DOHH2 (cell line): Measurements from ENCODE around the gene JCAD.

Experiments used
- H3F3A ChIP-seq: fragments of 200-600 bp; sonication (generic), shearing (Covaris generic); 2 replicates; pipeline ENCODE4 v1.6.0; 2016; ENCODE audit warnings: antibody characterized with exemption, mild to moderate bottlenecking; ENCODE audit not compliant: control insufficient read depth, insufficient read depth
- H3K27ac ChIP-seq: fragments of 200-600 bp; sonication (generic); 2 replicates; pipeline ENCODE4 v1.5.1; 2014; ENCODE audit warnings: low read depth, mild to moderate bottlenecking, low read length, moderate library complexity
- H3K27me3 ChIP-seq: fragments of 200-600 bp; sonication (generic); 2 replicates; pipeline ENCODE4 v1.6.1; 2014; ENCODE audit warnings: mild to moderate bottlenecking, low read length, mixed read lengths; ENCODE audit not compliant: control insufficient read depth
- H3K36me3 ChIP-seq: fragments of 200-600 bp; sonication (generic); 2 replicates; pipeline ENCODE4 v1.6.1; 2014; ENCODE audit warnings: mild to moderate bottlenecking, low read length, moderate library complexity, mixed read lengths; ENCODE audit not compliant: control insufficient read depth
- H3K4me1 ChIP-seq: fragments of 200-600 bp; sonication (generic); 2 replicates; pipeline ENCODE4 v1.6.1; 2014; ENCODE audit warnings: mild to moderate bottlenecking, low read length, mixed read lengths; ENCODE audit not compliant: control insufficient read depth
- H3K4me2 ChIP-seq: fragments of 200-600 bp; sonication (generic); 2 replicates; pipeline ENCODE4 v1.6.0; 2014; ENCODE audit warnings: mild to moderate bottlenecking, low read length, moderate library complexity
- H3K4me3 ChIP-seq: fragments of 200-600 bp; sonication (generic); 2 replicates; pipeline ENCODE4 v1.5.1; 2014; ENCODE audit warnings: mild to moderate bottlenecking, low read length, mixed read lengths
- H3K79me2 ChIP-seq: fragments of 200-600 bp; sonication (generic); 2 replicates; pipeline ENCODE4 v1.6.1; 2014; ENCODE audit warnings: mild to moderate bottlenecking, low read length, mixed read lengths; ENCODE audit not compliant: control insufficient read depth
- H3K9me2 ChIP-seq: fragments of 200-600 bp; sonication (generic); replicated peaks from 2 replicates; pipeline ENCODE4 v1.6.1; 2014; ENCODE audit warnings: mild to moderate bottlenecking, low read length, mixed read lengths; ENCODE audit not compliant: control insufficient read depth
- H3K9me3 ChIP-seq: fragments of 200-600 bp; sonication (generic); 2 replicates; pipeline ENCODE4 v1.6.1; 2014; ENCODE audit warnings: antibody characterized with exemption, low read length, mixed read lengths; ENCODE audit not compliant: control insufficient read depth, insufficient read depth
- H4K20me1 ChIP-seq: fragments of 200-600 bp; sonication (generic); 2 replicates; pipeline ENCODE4 v1.6.0; 2014; ENCODE audit warnings: low read depth, mild to moderate bottlenecking, antibody characterized with exemption, low read length, moderate library complexity; ENCODE audit not compliant: control insufficient read depth, insufficient read depth
- EZH2phosphoT487 ChIP-seq: fragments of 200-600 bp; sonication (generic); IDR thresholded peaks from 2 replicates; pipeline ENCODE4 v1.6.1; 2017; ENCODE audit warnings: borderline replicate concordance, mild to moderate bottlenecking, antibody characterized with exemption, low read length, moderate library complexity, mixed read lengths
- TF ChIP-seq, protein P1 (sequence below): fragments of 200-600 bp; sonication (generic); IDR thresholded peaks from one replicate; pipeline ENCODE4 v1.5.1; 2014; ENCODE audit warnings: antibody characterized with exemption, mild to moderate bottlenecking, low read depth, low read length; ENCODE audit not compliant: poor library complexity, severe bottlenecking

The JCAD gene

DNA sequence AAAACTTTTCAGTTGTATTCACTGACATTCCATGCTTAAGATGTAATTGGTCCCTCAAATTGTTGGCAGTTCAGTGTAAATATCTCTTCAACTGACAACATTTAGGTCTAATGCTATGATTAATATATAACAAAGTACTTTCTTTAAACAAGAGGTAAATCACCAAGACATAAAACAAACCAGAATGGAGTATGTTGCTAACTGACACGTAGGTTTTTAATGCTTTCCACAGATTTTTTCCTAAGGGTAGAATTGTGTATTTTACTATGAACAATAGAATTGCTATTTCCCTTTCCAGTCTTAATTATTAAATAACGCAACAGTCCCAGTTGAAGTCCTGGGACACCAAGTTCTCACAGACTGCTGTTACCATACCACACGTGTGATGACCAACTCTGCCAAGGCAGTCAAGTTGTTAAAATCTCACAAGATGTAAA is 4.1 kb downstream of the JCAD start:
- Histone ChIP-seq H4K20me1 (no peaks in the 10 kb centered on the region), H3K9me3 (no peaks in the 10 kb centered on the region), H3K27ac (no peak overlapping the region), H3K4me1 (no peaks in the 10 kb centered on the region), H3K27me3 (peaks cover 9% of the 10 kb centered on the region; the same call in 1 of the 2 replicates), H3F3A (no peaks in the 10 kb centered on the region), H3K79me2 (no peaks in the 10 kb centered on the region), H3K9me2 (no peaks in the 10 kb centered on the region), H3K4me3 (no peak overlapping the region), H3K36me3 (no peaks in the 10 kb centered on the region), H3K4me2 (no peak overlapping the region)
- TF ChIP-seq, protein P1, sequence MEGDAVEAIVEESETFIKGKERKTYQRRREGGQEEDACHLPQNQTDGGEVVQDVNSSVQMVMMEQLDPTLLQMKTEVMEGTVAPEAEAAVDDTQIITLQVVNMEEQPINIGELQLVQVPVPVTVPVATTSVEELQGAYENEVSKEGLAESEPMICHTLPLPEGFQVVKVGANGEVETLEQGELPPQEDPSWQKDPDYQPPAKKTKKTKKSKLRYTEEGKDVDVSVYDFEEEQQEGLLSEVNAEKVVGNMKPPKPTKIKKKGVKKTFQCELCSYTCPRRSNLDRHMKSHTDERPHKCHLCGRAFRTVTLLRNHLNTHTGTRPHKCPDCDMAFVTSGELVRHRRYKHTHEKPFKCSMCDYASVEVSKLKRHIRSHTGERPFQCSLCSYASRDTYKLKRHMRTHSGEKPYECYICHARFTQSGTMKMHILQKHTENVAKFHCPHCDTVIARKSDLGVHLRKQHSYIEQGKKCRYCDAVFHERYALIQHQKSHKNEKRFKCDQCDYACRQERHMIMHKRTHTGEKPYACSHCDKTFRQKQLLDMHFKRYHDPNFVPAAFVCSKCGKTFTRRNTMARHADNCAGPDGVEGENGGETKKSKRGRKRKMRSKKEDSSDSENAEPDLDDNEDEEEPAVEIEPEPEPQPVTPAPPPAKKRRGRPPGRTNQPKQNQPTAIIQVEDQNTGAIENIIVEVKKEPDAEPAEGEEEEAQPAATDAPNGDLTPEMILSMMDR = no peak
- TF ChIP-seq EZH2phosphoT487 = no peak

DNA sequence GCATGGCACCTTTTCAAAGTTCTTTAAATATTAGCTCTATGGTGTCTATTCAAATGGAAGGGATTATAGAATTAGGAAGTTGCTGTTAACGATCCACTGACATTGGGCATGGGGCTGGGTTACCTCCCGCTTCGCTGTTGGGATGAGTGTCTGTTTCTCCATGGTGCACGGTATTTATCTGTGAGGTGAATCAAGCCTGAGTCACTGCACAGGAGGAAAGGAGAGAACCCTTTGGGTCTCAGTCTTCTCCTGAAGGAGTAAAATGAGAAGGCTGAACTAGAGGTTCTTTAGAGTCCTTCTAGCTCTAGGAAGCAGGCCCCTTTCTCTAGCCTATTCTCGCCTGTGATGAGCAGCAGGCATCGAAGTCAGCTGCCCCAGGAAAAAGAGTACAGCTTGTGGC is 7.3 kb downstream of the JCAD start:
- Histone ChIP-seq H3K79me2 (no peaks in the 10 kb centered on the region), H3K27ac (no peak overlapping the region), H3K9me2 (no peaks in the 10 kb centered on the region), H3K4me3 (no peak overlapping the region), H3K9me3 (no peaks in the 10 kb centered on the region), H3K4me1 (no peaks in the 10 kb centered on the region), H3K27me3 (peaks cover 27% of the 10 kb centered on the region), H3K36me3 (no peaks in the 10 kb centered on the region), H3F3A (no peaks in the 10 kb centered on the region), H4K20me1 (no peaks in the 10 kb centered on the region), H3K4me2 (no peak overlapping the region)
- TF ChIP-seq, protein P1 = no peak
- no peak for TF ChIP-seq EZH2phosphoT487

DNA sequence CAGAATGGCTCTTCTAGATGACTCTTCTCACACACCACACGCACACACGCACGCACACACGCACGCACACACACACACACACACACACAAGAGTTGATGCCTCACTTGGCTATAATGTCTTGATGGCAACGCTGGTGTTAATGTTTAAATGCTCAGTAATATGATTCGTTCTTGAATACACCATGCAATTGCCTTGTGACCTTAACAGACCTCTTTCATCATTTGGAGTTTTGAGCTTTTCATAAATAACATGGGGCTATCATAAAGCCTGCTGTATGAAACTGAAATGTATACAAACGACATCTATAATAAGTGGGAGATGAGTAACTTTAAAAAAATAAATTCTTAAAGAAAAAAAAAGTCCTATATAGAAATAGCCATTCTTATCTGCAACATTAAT is 8.2 kb downstream of the JCAD start:
- H3K36me3 ChIP-seq = no peaks in the 10 kb centered on the region
- no peaks in the 10 kb centered on the region for H3K9me2 ChIP-seq
- H3K79me2 ChIP-seq = no peaks in the 10 kb centered on the region
- H4K20me1 ChIP-seq = no peaks in the 10 kb centered on the region
- H3F3A ChIP-seq = no peaks in the 10 kb centered on the region
- peaks cover 30% of the 10 kb centered on the region for H3K27me3 ChIP-seq
- H3K4me2 ChIP-seq = no peak overlapping the region
- H3K9me3 ChIP-seq = no peaks in the 10 kb centered on the region
- no peaks in the 10 kb centered on the region for H3K4me1 ChIP-seq
- no peak for TF ChIP-seq EZH2phosphoT487
- TF ChIP-seq, protein P1 = no peak
- H3K4me3 ChIP-seq = no peak overlapping the region
- H3K27ac ChIP-seq = no peak overlapping the region

DNA sequence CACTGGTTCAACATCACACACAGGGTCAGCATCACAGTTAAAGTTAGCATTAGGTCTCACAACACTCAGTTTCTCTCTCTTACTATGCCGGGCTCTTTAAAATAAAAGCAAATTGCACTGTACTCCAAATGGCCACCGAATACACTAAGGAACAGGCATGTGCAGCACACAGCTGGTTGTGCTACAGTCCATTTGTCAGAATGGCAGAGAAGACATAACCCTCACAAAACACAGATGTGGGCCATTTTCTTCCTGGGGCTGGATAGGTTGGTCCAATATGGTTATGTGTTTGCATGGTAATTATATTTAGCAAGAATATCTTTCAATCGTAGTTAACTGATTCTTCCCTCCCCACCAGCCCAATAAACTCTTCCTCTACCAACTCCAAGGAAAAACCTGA is 9.0 kb downstream of the JCAD start:
- no peak overlapping the region for H3K27ac ChIP-seq
- H3K36me3 ChIP-seq = no peaks in the 10 kb centered on the region
- H3K4me2 ChIP-seq = no peak overlapping the region
- H3K4me1 ChIP-seq = no peaks in the 10 kb centered on the region
- H3K9me2 ChIP-seq = no peaks in the 10 kb centered on the region
- H3K79me2 ChIP-seq = no peaks in the 10 kb centered on the region
- H3K4me3 ChIP-seq = no peak overlapping the region
- TF ChIP-seq EZH2phosphoT487 = no peak
- TF ChIP-seq, protein P1 = no peak
- no peaks in the 10 kb centered on the region for H4K20me1 ChIP-seq
- H3K9me3 ChIP-seq = no peaks in the 10 kb centered on the region
- H3F3A ChIP-seq = no peaks in the 10 kb centered on the region
- H3K27me3 ChIP-seq = peaks cover 33% of the 10 kb centered on the region
